ENCODE results near the gene ZKSCAN8.

The ZKSCAN8 gene

DNA sequence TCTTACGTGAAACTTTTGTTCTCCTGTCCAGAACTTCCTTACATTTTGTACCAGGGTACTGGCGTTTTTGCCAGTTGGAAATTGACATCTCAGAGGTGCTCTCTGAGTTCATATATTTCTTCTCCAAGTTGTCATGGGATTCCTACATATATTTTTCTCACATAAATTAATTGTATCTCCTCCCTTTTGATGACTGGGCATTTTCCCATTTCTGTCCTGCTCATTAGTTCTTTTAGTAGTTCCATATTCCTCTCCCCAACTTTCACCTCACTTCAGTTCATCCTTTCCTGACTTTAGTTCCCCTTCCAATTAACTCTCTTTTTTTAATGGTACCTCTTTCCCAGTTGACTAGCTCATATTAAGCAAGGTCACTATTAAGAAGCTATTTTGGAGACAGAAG, 10.8 kb downstream of the ZKSCAN8 start:
- H3K4me3 ChIP-seq (ENCODE audit: low read depth, low read length): no peak overlapping the region
- no peaks in the 10 kb centered on the region for H3K4me1 ChIP-seq
- TF ChIP-seq, protein P1, sequence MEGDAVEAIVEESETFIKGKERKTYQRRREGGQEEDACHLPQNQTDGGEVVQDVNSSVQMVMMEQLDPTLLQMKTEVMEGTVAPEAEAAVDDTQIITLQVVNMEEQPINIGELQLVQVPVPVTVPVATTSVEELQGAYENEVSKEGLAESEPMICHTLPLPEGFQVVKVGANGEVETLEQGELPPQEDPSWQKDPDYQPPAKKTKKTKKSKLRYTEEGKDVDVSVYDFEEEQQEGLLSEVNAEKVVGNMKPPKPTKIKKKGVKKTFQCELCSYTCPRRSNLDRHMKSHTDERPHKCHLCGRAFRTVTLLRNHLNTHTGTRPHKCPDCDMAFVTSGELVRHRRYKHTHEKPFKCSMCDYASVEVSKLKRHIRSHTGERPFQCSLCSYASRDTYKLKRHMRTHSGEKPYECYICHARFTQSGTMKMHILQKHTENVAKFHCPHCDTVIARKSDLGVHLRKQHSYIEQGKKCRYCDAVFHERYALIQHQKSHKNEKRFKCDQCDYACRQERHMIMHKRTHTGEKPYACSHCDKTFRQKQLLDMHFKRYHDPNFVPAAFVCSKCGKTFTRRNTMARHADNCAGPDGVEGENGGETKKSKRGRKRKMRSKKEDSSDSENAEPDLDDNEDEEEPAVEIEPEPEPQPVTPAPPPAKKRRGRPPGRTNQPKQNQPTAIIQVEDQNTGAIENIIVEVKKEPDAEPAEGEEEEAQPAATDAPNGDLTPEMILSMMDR (IDR thresholded peaks at IDR 0.05): no peak
- no peak overlapping the region for H3K9ac ChIP-seq
- no peaks in the 10 kb centered on the region for H3K27me3 ChIP-seq (ENCODE audit: control insufficient read depth, insufficient read depth, low read length)
- no peak overlapping the region for H3K4me2 ChIP-seq (ENCODE audit: low read length)
- peaks cover 4% of the 10 kb centered on the region for H3K79me2 ChIP-seq
- H3K27ac ChIP-seq: no peak overlapping the region
- H3K36me3 ChIP-seq (ENCODE audit: control insufficient read depth, insufficient read depth, low read length): no peaks in the 10 kb centered on the region
- H2AFZ ChIP-seq: no peak overlapping the region
- H3K9me3 ChIP-seq (ENCODE audit: control insufficient read depth, low read length): no peaks in the 10 kb centered on the region

DNA sequence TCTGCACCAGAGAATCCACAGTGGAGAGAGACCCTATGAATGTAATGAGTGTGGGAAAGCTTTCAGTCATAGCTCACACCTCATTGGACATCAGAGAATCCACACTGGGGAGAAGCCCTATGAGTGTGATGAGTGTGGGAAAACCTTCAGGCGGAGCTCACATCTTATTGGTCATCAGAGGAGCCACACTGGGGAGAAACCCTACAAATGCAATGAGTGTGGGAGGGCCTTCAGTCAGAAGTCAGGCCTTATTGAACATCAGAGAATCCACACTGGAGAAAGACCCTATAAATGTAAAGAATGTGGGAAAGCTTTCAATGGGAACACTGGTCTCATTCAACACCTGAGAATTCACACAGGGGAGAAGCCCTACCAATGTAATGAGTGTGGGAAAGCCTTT, 11.9 kb downstream of the ZKSCAN8 start:
- Histone ChIP-seq H3K4me2 (ENCODE audit: low read length) (no peak overlapping the region), H3K9ac (no peak overlapping the region), H3K9me3 (ENCODE audit: control insufficient read depth, low read length) (no peaks in the 10 kb centered on the region), H2AFZ (no peak overlapping the region), H3K79me2 (no peaks in the 10 kb centered on the region), H3K36me3 (ENCODE audit: control insufficient read depth, insufficient read depth, low read length) (no peaks in the 10 kb centered on the region), H3K27ac (no peak overlapping the region), H3K4me1 (no peaks in the 10 kb centered on the region), H3K27me3 (ENCODE audit: control insufficient read depth, insufficient read depth, low read length) (no peaks in the 10 kb centered on the region), H3K4me3 (ENCODE audit: low read depth, low read length) (no peak overlapping the region)
- TF ChIP-seq, protein P1 (IDR thresholded peaks at IDR 0.05): no peak

DNA sequence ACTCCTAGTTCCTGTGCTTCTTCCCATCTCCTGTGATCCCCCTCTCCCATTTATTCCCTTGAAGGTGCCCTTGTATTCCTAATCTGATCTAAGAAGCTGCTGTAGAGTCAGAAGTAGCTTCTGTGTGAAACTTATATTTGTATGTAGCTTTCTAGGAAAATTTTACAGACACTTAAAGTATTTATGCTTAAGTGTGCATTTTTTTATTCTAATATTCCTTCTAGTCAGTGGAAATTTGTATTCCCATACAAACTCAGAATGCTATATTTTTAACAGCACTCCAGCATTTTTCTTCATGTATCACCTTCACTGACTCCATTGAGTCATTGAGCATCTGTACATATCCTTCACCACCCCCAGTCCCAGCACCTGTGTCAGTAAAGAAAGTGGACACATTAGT, 12.7 kb downstream of the ZKSCAN8 start:
- no peaks in the 10 kb centered on the region for H3K4me1 ChIP-seq
- H3K4me2 ChIP-seq (ENCODE audit: low read length): no peak overlapping the region
- H2AFZ ChIP-seq: no peak overlapping the region
- H3K27me3 ChIP-seq (ENCODE audit: control insufficient read depth, insufficient read depth, low read length): no peaks in the 10 kb centered on the region
- H3K27ac ChIP-seq: no peak overlapping the region
- TF ChIP-seq, protein P1 (IDR thresholded peaks at IDR 0.05): no peak
- no peak overlapping the region for H3K4me3 ChIP-seq (ENCODE audit: low read depth, low read length)
- no peaks in the 10 kb centered on the region for H3K79me2 ChIP-seq
- no peak overlapping the region for H3K9ac ChIP-seq
- H3K9me3 ChIP-seq (ENCODE audit: control insufficient read depth, low read length): no peaks in the 10 kb centered on the region
- H3K36me3 ChIP-seq (ENCODE audit: control insufficient read depth, insufficient read depth, low read length): no peaks in the 10 kb centered on the region

DNA sequence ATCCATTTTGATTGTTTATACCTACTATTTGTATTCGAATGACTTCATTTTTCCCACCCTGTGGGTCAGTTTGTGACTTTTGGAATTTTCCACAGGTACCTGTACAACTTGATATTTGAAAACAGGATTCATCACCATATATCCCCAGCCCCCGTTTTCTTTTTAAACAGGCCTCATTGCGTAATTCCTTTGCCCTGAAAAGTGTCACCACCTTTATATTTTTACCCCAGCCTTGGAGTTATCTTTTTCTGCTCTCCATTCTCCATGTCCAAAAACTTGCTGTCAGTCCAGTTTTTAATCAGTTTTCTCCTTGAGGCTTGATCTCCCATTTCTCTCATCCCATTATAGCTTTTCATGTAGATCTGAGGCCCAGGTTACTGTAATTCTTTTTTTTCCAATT, 16.6 kb downstream of the ZKSCAN8 start:
- H3K9me3 ChIP-seq (ENCODE audit: control insufficient read depth, low read length): no peaks in the 10 kb centered on the region
- H3K27me3 ChIP-seq (ENCODE audit: control insufficient read depth, insufficient read depth, low read length): no peaks in the 10 kb centered on the region
- no peaks in the 10 kb centered on the region for H3K79me2 ChIP-seq
- H3K9ac ChIP-seq: no peak overlapping the region
- H3K36me3 ChIP-seq (ENCODE audit: control insufficient read depth, insufficient read depth, low read length): no peaks in the 10 kb centered on the region
- H3K4me2 ChIP-seq (ENCODE audit: low read length): no peak overlapping the region
- TF ChIP-seq, protein P1 (IDR thresholded peaks at IDR 0.05): no peak
- H3K27ac ChIP-seq: no peak overlapping the region
- H2AFZ ChIP-seq: no peak overlapping the region
- H3K4me3 ChIP-seq (ENCODE audit: low read depth, low read length): no peak overlapping the region
- no peaks in the 10 kb centered on the region for H3K4me1 ChIP-seq

- Histone ChIP-seq H3K27me3 (ENCODE audit: control insufficient read depth, insufficient read depth, low read length) (no peaks in the 10 kb centered on the region), H3K4me2 (ENCODE audit: low read length) (no peak overlapping the region), H3K4me3 (ENCODE audit: low read depth, low read length) (no peak overlapping the region), H3K79me2 (no peaks in the 10 kb centered on the region), H3K9me3 (ENCODE audit: control insufficient read depth, low read length) (no peaks in the 10 kb centered on the region), H3K4me1 (no peaks in the 10 kb centered on the region), H3K36me3 (ENCODE audit: control insufficient read depth, insufficient read depth, low read length) (no peaks in the 10 kb centered on the region), H3K9ac (no peak overlapping the region), H3K27ac (no peak overlapping the region), H2AFZ (no peak overlapping the region)
- TF ChIP-seq, protein P1 (IDR thresholded peaks at IDR 0.05): no peak
Measured at GRCh38 chr6:28159029-28159607, 17.4 kb downstream of the ZKSCAN8 start.
